ENCODE measurements around the gene PRG2. TPM values are rescaled to one million over a fixed set of nuclear protein-coding genes. Genes with fewer than 3 reads are reported as not detected.

Gene PRG2
- total and polyA plus RNA-seq, 9 of the 15 experiments (the other 6 are each of a cell fraction or from before 2014, with no cell fraction given): 1.8 to 78.0 (median 26.6) TPM

GRCh38 chr11:57424792-57425564 lies 34.5 kb upstream of the PRG2 start (continued):
- TF ChIP-seq TCF3 (CRISPR knock-in tag; IDR thresholded peaks at IDR 0.05) (peak; percentile 99), SETDB1 (IDR thresholded peaks at IDR 0.05; ENCODE audit: low read length) (no peak), NFATC3 (IDR thresholded peaks at IDR 0.05) (no peak), ZNF408 (CRISPR knock-in tag; IDR thresholded peaks at IDR 0.05; ENCODE audit: low read depth) (no peak), NEUROD1 (IDR thresholded peaks at IDR 0.05; ENCODE audit: borderline replicate concordance, low read depth, low read length, partially characterized antibody) (peak; percentile 85), DEAF1 (CRISPR knock-in tag; IDR thresholded peaks at IDR 0.05) (no peak), ZNF764 (CRISPR knock-in tag; IDR thresholded peaks at IDR 0.05; ENCODE audit: low read depth) (no peak), ZNF407 (IDR thresholded peaks at IDR 0.05; ENCODE audit: low read depth) (no peak), HNRNPUL1 (IDR thresholded peaks at IDR 0.05; ENCODE audit: low read length) (no peak), FOXP4 (CRISPR knock-in tag; IDR thresholded peaks at IDR 0.05; ENCODE audit: borderline replicate concordance) (peak; percentile 22), BRD4 (IDR thresholded peaks at IDR 0.05) (no peak), FOXJ2 (tag; IDR thresholded peaks at IDR 0.05) (no peak), TARDBP (IDR thresholded peaks at IDR 0.05) (peak; percentile 32; the same call in 1 of the 2 replicates), E2F3 (CRISPR knock-in tag; IDR thresholded peaks at IDR 0.05) (0 out of 2 replicates have a peak, but pooled peaks have one; percentile 20), NR2F6 (CRISPR knock-in tag; IDR thresholded peaks at IDR 0.05) (no peak)

Data from K562 (cell line).